ENCODE results near the gene IST1.
"Not testable (repeated sequence)": the region's sequence is repeated elsewhere in the genome, so short reads cannot be mapped to it uniquely, and the experiment has no call there.

IST1 gene

DNA sequence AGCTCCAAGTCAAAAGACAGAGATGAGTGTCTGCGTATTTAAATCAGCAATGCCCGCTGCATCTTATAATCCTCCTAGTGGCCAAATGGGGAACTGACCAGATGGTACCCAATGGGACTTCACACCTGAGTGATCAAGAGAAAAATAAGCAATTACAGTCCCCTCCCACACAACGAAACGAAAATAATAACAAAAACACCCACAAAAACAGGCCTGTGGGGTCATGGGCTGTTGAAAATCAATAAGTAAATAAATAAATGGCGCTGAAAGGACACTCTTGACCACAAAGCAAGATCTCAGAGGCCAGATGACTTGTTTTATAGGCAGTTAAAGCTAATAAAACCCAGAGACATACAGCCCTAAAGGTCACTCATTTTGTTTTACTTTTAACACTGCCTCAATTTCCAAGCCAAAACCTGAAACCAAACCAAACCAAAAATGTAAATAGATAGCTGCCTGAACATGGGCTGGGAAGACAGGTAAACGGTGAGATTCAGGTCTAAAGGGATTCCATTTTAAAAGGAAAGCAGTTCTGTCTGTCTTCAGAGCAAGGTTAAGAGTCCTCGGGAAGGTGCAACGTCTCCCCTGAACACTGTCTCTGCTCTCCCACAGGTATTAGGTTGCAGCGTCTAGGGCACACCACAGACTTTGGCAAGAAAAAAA lies 12.7 kb upstream of the IST1 start:
- no peak for DNase-seq

- no peak for DNase-seq
Measured at GRCh38 chr16:71883168-71883848, 12.0 kb upstream of the IST1 start.

DNA sequence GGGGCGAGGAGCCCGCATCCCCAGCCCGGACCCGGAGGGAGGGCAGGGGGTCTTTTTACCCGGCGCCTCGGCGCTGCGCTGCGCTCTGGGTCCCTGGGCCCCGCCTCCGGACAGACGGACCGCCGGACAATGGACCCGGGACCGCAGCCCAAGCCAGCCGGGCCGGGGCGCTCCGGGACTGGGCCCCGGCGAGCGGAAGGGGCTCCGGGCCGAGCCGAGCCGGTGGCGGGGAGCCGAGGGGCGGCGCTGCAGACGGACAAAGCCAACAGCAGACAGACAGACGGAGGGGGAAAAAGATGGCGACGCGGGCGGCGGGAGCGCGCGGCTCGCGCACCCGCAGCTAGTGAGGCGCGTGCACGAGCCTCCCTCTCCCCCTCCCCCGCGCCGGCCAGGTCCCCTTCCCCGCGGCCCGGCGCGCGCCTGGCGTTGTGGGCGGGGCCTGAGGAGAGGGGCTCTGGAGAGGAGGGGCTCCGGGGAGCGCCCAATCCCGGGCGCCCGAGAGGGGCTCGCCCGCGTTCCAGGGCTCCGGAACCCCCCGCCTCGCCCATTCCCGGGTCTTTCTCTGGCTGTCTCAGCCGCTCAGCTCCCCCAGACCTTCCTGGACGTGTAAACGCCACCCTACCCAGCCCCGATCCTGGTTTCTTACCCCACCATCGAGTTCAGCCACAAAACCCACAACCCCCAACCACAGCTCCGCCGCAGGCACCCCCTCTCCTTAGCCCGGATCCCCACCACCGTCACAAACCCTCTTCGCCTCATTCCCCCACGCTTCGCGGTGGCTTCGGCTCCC lies 11.3 kb upstream of the IST1 start, which contains the start of gene ZNF821:
ZNF821 (minus strand) TSS at position 334 of the 790 bp plus-strand sequence. CDS start 4,236 bp downstream, outside the sequence.
- no peak for DNase-seq

- no peak for DNase-seq
Measured at GRCh38 chr16:71885261-71885650, 10.1 kb upstream of the IST1 start.

GRCh38 chr16:71889147-71889546 lies 6.2 kb upstream of the IST1 start:
- DNase-seq: no peak

GRCh38 chr16:71893888-71894228 lies 1.5 kb upstream of the IST1 start:
- no peak for DNase-seq

DNA sequence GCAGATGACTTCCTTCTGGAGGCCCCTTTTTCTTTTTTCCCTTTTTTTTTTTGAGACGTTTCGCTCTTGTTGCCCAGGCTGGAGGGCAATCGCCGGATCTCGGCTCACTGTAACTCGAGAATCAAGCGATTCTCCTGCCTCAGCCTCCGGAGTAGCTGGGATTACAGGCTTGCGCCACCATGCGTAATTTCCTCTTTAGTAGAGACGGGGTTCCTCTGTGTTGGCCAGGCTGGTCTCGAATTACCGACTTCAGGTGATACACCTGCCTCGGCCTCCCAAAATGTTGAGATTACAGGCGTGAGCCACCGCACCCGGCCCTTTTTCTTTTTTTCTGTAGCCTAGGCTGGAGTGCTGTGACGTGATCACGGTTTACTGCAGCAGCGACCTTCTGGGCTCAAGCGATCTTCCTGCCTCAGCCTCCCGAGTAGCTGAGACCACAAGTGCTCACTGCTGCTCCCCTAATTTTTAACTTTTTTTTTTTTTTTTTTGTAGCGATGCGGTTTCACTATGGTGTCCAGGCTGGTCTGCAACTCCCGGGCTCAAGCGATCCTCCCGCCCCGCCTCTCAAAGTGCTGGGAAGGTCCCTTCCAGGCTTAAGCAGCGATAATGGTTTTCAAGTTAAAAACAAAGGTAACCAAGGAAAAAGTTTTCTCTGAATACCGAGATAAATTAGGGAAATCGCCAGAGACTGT lies 956 bp upstream of the IST1 start:
- DNase-seq: no peak

DNA sequence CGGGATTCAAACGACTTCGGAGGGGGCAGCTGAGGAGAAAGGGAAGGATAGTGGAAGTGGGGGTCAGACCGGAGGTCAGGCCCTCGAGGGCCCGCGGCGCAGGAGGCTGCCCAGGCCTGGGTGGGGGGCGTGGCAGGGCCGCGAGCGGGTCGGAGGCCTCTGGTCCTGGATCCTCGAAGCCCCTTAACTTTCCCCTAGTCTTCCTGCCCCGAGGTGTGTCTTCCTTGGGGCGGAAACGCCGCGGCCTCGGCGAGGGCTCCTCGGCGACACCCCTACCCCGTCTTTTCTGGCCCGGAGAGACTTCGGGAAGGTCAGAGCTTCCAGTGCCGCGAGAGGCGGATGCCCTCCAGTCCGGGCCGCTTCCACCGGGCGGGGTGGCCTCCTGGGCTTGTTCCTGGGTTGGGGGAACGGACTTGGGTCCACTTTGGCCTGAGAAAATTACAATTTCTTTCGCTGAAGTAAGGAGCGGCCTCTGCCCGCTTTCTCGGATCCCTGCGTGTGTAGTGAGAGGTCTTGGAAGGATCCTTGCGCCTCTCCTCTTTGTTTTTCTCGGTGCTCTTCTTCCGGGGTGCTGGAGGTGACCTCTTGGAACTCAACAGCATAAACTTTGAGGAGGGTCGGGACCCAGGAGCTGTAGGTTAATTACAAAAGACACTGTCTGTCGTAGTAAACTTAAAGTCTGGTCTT lies 491 bp downstream of the IST1 start:
- DNase-seq: no peak

- no peak for DNase-seq
Measured at GRCh38 chr16:71896764-71897368, 1.5 kb downstream of the IST1 start.

GRCh38 chr16:71899171-71899570 lies 3.8 kb downstream of the IST1 start:
- DNase-seq: no peak

GRCh38 chr16:71902656-71903365 lies 7.5 kb downstream of the IST1 start:
- no peak for DNase-seq

DNA sequence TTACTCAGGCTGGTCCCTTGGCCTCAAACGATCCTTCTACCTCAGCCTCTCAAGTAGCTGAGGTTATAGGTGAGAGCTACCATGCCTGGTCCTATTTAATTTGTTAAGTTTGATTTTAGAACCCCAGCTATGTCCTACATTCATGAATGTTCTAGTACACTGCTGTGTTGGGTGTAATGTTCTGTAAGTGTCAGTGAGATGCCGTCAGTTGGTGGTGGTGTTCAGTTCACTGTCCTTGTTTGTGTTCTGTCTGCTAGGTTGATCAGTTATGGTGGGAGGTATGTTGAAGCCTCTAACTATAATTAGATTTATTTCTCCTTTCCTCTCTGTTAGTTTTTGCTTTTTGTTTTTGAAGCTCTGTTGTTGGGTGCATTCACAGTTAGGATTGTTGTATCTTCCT lies 8.3 kb downstream of the IST1 start:
- DNase-seq: no peak

- no peak for DNase-seq
Measured at GRCh38 chr16:71904239-71904638, 8.9 kb downstream of the IST1 start.

DNA sequence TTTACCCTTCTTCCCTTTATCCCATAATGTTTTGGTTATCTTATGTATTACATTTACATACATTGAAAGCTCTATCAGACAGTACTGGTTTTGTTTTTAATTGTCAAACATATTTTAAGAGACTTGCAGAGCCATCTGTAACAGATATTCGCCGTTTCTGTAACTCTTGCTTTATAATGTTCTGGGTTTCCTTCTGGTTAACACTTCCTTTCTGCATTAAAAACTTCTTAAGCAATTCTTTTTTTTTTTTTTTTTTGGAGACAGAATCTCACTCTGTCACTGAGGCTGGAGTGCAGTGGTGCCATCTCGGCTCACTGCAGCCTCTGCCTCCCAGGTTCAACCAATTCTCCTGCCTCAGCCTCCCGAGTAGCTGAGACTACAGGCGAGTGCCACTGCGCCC lies 10.4 kb downstream of the IST1 start:
- DNase-seq: not testable (repeated sequence)

DNA sequence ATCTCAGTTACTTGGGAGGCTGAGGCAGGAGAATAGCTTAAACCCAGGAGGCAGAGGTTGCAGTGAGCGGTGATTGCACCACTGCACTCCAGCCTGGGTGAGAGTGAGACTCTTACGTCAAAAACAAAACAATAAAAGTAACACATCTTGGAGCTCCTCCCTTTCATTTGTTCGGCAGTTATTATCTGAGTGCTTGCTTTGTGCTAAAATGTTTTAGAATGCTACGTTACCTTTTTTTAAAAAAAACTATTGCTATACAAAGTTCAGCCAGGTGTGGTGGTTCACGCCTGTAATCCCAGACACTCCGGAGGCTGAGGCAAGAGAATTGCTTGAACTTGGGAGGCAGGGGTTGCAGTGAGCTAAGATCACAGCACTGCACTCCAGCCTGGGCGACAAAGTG lies 15.8 kb downstream of the IST1 start:
- no peak for DNase-seq

GRCh38 chr16:71912534-71913275 lies 17.4 kb downstream of the IST1 start:
- no peak for DNase-seq

- no peak for DNase-seq
Measured at GRCh38 chr16:71914802-71915201, 19.5 kb downstream of the IST1 start.

DNA sequence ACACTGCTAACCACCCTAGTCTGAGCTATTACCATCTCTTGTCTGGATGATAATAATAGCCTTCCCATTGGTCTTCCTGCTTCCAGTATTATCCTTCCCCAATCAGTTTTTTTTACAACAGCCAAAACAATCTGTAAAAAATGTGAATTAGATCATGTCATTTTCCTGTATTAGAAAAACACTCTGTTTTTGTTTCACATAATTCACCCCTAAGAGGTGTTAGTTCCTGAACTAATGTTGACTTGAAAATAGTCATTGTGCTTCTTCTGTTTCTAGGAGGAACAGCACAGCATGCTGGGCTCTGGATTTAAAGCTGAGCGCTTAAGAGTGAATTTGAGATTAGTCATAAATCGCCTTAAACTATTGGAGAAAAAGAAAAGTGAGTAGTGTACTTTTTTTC lies 20.0 kb downstream of the IST1 start:
- DNase-seq: no peak

DNA sequence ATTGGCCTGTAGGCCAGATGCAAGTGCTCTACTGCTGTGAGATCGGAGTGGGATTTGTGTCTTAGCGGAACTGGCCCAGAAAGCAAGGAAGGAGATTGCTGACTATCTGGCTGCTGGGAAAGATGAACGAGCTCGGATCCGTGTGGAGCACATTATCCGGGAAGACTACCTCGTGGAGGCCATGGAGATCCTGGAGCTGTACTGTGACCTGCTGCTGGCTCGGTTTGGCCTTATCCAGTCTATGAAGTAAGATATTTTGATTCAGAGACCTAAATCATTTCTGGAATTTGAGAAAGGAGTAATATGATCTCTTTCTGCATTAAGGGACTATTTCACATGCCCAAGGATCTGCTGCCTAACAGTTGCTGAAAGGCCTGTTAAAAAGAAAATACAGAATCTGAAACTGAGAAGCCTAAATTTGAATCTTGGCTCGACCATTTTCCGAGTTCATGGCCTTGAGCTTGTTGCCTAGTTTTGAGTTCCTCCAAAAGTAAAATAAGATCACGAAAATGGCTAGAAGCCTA lies 21.1 kb downstream of the IST1 start:
- DNase-seq: no peak

- no peak for DNase-seq
Measured at GRCh38 chr16:71917900-71918299, 22.6 kb downstream of the IST1 start.

- no peak for DNase-seq
Measured at GRCh38 chr16:71919035-71919434, 23.7 kb downstream of the IST1 start.

Data from NCI-H187 treated with DMSO at 0.1 percent for 48 hours (cell line).